ENCODE data around the gene LMBRD2.

The LMBRD2 gene

GRCh38 chr5:36125868-36126267 is 25.8 kb downstream of the LMBRD2 start:
- TF ChIP-seq CTCF (conservative IDR thresholded peaks at IDR 0.05; ENCODE audit: control insufficient read depth, insufficient read depth, low read depth, low read length) = no peak
- no peak overlapping the region for H3K4me3 ChIP-seq (ENCODE audit: control insufficient read depth, low read depth, low read length)
- no peak for DNase-seq (ENCODE audit: low read depth)

- no peak for TF ChIP-seq CTCF (conservative IDR thresholded peaks at IDR 0.05; ENCODE audit: control insufficient read depth, insufficient read depth, low read depth, low read length)
- H3K4me3 ChIP-seq (ENCODE audit: control insufficient read depth, low read depth, low read length) = no peak overlapping the region
- no peak for DNase-seq (ENCODE audit: low read depth)
Observed at GRCh38 chr5:36111238-36111637, 40.4 kb downstream of the LMBRD2 start.

GRCh38 chr5:36108758-36109460 is 42.8 kb downstream of the LMBRD2 start:
- H3K4me3 ChIP-seq (ENCODE audit: control insufficient read depth, low read depth, low read length) = no peak overlapping the region
- TF ChIP-seq CTCF (conservative IDR thresholded peaks at IDR 0.05; ENCODE audit: control insufficient read depth, insufficient read depth, low read depth, low read length) = no peak
- no peak for DNase-seq (ENCODE audit: low read depth)

- no peak for TF ChIP-seq CTCF (conservative IDR thresholded peaks at IDR 0.05; ENCODE audit: control insufficient read depth, insufficient read depth, low read depth, low read length)
- H3K4me3 ChIP-seq (ENCODE audit: control insufficient read depth, low read depth, low read length) = no peak overlapping the region
- no peak for DNase-seq (ENCODE audit: low read depth)
Observed at GRCh38 chr5:36105819-36106218, 45.9 kb downstream of the LMBRD2 start.

GRCh38 chr5:36099748-36100147 is 51.9 kb downstream of the LMBRD2 start:
- DNase-seq (ENCODE audit: low read depth) = no peak
- H3K4me3 ChIP-seq (ENCODE audit: control insufficient read depth, low read depth, low read length) = no peak overlapping the region
- no peak for TF ChIP-seq CTCF (conservative IDR thresholded peaks at IDR 0.05; ENCODE audit: control insufficient read depth, insufficient read depth, low read depth, low read length)

- no peak for TF ChIP-seq CTCF (conservative IDR thresholded peaks at IDR 0.05; ENCODE audit: control insufficient read depth, insufficient read depth, low read depth, low read length)
- no peak for DNase-seq (ENCODE audit: low read depth)
- no peak overlapping the region for H3K4me3 ChIP-seq (ENCODE audit: control insufficient read depth, low read depth, low read length)
Observed at GRCh38 chr5:36096486-36096885, 55.2 kb downstream of the LMBRD2 start.

- H3K4me3 ChIP-seq (ENCODE audit: control insufficient read depth, low read depth, low read length) = no peak overlapping the region
- TF ChIP-seq CTCF (conservative IDR thresholded peaks at IDR 0.05; ENCODE audit: control insufficient read depth, insufficient read depth, low read depth, low read length) = peak; percentile 59
- DNase-seq (ENCODE audit: low read depth) = peak; percentile 47
Observed at GRCh38 chr5:36089989-36090388, 61.7 kb downstream of the LMBRD2 start.
